Breast epithelium (tissue), 3 donors: ENCODE data around the gene SLC35A4.
"Not testable (repeated sequence)": the region's sequence is repeated elsewhere in the genome, so short reads cannot be mapped to it uniquely, and the experiment has no call there.

Experiments used
- CTCF ChIP-seq, 3 donors: fragments of 450-650 bp; IDR thresholded peaks; one replicate each; pipeline ENCODE4 v1.5.1; 2016 to 2017; ENCODE audit warnings: antibody characterized with exemption in 3 of 3, mild to moderate bottlenecking in 3 of 3, moderate library complexity in 3 of 3
- POLR2A ChIP-seq: fragments of 450-650 bp; IDR thresholded peaks from one replicate; pipeline ENCODE4 v1.6.1; 2016; ENCODE audit warnings: antibody characterized with exemption, mild to moderate bottlenecking, moderate library complexity
- POLR2AphosphoS5 ChIP-seq, 3 donors: sonication (generic); formaldehyde crosslinking; IDR thresholded peaks; one replicate each; pipeline ENCODE4 v1.6.1; 2017; ENCODE audit warnings: antibody characterized with exemption in 3 of 3

DNA sequence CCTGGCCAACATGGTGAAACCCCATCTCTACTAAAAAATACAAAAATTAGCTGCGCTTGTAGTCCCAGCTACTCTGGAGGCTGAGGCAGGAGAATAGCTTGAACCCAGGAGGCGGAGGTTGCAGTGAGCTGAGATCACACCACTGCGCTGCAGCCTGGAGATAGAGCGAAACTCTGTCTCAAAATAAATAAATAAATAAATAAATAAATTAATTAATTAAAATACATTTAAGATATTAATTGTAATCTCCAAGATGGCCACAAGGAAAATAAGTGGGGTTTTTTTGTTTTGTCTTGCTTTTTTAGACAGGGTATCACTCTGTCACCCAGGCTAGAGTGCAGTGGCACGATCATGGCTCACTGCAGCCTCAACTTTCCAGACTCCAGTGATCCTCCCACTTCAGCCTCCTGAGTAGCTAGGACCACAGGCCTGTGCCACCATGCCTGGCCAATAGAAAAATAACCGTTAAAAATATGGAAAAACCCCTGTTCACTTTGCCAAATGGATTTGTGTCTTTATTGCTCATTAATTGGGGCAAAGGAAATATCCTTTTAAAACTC lies 14.6 kb downstream of the SLC35A4 start:
- not testable (repeated sequence) for TF ChIP-seq POLR2A; POLR2AphosphoS5 (IDR thresholded peaks at IDR 0.05)
- peak in 1 of 3 donors; percentile 14 for TF ChIP-seq CTCF (IDR thresholded peaks at IDR 0.05)
